ENCODE measurements around the gene TMEM161A.

TMEM161A gene

GRCh38 chr19:19171821-19172532, 33.7 kb upstream of the TMEM161A start:
- TF ChIP-seq CTCF (conservative IDR thresholded peaks at IDR 0.05): no peak
- no peak overlapping the region for H3K27ac ChIP-seq

DNA sequence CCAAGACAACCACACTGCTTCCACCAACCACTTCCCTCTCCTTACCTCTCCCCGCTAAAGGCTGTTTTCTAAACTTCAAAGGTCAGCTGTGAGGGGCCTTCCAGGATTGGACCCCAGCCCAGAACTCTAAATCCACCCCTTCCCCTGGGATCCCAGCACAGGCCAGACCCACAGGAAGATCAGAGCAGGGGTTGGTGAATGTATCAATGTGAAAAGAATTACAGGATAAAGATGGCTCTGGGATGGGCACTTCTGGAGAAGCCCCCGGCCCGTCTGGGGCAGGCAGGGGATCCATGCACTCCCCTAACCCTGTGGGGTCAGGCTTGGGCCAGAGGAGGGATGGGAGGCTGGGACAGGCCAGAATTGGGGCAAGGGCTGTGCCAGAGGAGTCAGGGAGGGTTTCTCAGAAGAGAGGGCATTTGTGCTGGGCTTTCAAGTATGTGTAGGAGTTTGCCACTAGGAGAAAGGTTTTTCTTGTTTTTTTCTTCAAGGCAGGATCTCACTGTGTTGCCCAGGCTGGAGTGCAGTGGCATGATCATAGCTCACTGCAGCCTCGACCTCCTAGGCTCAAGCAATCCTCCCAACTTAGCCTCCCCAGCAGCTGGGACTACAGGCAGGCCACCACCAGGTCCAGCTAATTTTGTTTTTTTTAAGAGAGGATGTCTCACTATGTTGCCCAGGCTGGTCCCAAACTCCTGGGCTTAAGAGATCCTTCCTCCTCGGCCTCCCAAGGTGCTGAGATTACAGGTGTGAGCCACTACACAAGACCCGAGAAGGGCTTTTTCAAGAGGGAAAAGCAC, 32.8 kb upstream of the TMEM161A start:
- H3K27ac ChIP-seq: no peak overlapping the region

GRCh38 chr19:19170053-19170872, 32.0 kb upstream of the TMEM161A start, which contains the start of gene MEF2B:
Gene MEF2B (minus strand): TSS chr19:19170263. CDS start chr19:19150735, 19,528 bp downstream.
- H3K27ac ChIP-seq: no peak within 1 kb of the TSS
- TF ChIP-seq CTCF (conservative IDR thresholded peaks at IDR 0.05): no peak

More for the DNA sequence above, 32.8 kb upstream of the TMEM161A start:
- TF ChIP-seq CTCF (conservative IDR thresholded peaks at IDR 0.05): no peak

DNA sequence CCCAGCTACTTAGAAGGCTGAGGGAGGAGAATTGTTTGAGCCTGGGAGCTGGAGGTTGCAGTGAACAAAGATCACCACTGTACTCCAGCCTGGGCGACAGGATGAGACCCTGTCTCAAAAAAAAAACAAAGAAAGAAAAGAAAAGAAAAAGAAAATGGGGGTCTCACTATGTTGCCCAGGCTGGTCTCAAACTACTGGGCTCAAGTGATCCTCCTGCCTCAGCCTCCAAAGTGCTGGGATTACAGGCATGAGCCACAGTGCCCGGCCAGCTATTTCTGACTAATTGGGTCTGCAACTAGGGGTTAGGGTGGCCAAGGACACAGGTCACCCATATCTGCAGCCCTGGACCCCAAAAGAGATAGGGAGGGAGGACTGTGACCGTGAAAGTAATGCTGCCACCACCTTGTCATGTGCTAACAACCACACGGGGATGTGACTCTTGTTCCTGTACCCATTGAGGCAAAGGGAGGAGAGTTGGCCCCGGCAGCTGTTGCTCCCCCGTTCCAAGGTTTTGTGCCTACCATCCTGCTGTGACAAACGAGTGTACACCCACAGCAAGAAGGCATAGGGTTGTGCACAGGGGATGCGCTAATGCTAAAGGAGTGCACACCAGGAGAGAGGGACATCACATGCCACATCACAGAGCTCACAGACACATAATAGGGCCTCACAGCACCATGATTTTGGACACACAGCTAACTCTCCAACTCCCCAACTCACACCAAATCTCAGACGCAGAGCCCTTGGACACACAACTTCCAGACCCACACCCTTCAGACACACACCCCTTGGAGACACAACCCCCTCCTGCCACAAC, 31.2 kb upstream of the TMEM161A start:
- TF ChIP-seq CTCF (conservative IDR thresholded peaks at IDR 0.05): no peak
- no peak overlapping the region for H3K27ac ChIP-seq

GRCh38 chr19:19167612-19168011, 29.3 kb upstream of the TMEM161A start:
- H3K27ac ChIP-seq: no peak overlapping the region
- no peak for TF ChIP-seq CTCF (conservative IDR thresholded peaks at IDR 0.05)

- TF ChIP-seq CTCF (conservative IDR thresholded peaks at IDR 0.05): no peak
- no peak overlapping the region for H3K27ac ChIP-seq
Measured at GRCh38 chr19:19165396-19165795, 27.1 kb upstream of the TMEM161A start.

All from VCaP (cell line).